Measurements from ENCODE around the gene TBC1D30. TPM values are rescaled to one million over a fixed set of nuclear protein-coding genes. Genes with fewer than 3 reads are reported as not detected.

TBC1D30 gene
- total RNA-seq, 2 experiments from 2014 or later: 0.28 to 0.49 TPM

GRCh38 chr12:64782191-64782876, 42.1 kb upstream of the TBC1D30 start:
- peaks cover 17% of the 10 kb centered on the region for H3K4me1 ChIP-seq (ENCODE audit: insufficient read depth, low read length)
- Mint-ChIP-seq H3K36me3 (ENCODE audit: low read depth) (peaks cover 1% of the 10 kb centered on the region), H3K4me3 (peak overlapping the region; percentile 89), H3K27me3 (peaks cover 69% of the 10 kb centered on the region), H3K9me3 (no peaks in the 10 kb centered on the region), H3K27ac (no peak overlapping the region), H3K4me1 (ENCODE audit: low read depth) (peaks cover 20% of the 10 kb centered on the region)
- peaks cover 0 to 6% of the 10 kb centered on the region in 2 experiments for H3K9me3 ChIP-seq (ENCODE audit: control insufficient read depth in 1 of 2, insufficient read depth in 1 of 2, low read length in 2 of 2)
- H3K36me3 ChIP-seq (ENCODE audit: insufficient read depth, low read length): no peaks in the 10 kb centered on the region
- TF ChIP-seq CTCF (IDR thresholded peaks at IDR 0.05): no peak
- peak in 2 of 14 experiments; percentile 19 to 22 for DNase-seq
- peaks cover 33 to 63% of the 10 kb centered on the region in 2 experiments for H3K27me3 ChIP-seq (ENCODE audit: control insufficient read depth in 1 of 2, insufficient read depth in 2 of 2, low read length in 2 of 2)
- no peak overlapping the region for H3K4me3 ChIP-seq (ENCODE audit: low read length)
- no peak for ATAC-seq (ENCODE audit: poor library complexity)
- intact Hi-C loops (cut with DNase I, micrococcal nuclease): no loop called here
- CTCF ChIA-PET: interaction anchor here (0.7 to 2.2 kb wide), 2 partner anchors 14 to 290 kb away, joined by 3 to 9 read pairs; no protein-coding TSS in a partner anchor
- POLR2A ChIA-PET: no interaction called here
- H3K27ac ChIP-seq (ENCODE audit: low read depth in 1 of 2, low read length in 2 of 2): no peak overlapping the region

GRCh38 chr12:64785838-64786237, 38.6 kb upstream of the TBC1D30 start:
- CTCF ChIA-PET: interaction anchor here (1.2 kb wide), 1 partner anchor 16 kb away, joined by 4 read pairs; no protein-coding TSS in a partner anchor
- ATAC-seq (ENCODE audit: poor library complexity): no peak

GRCh38 chr12:64790166-64790565, 34.3 kb upstream of the TBC1D30 start:
- H3K27ac ChIP-seq (ENCODE audit: low read depth in 1 of 2, low read length in 2 of 2): no peak overlapping the region
- intact Hi-C loops (cut with DNase I, micrococcal nuclease): no loop called here

More at GRCh38 chr12:64785838-64786237, 38.6 kb upstream of the TBC1D30 start:
- Mint-ChIP-seq H3K27me3 (peaks cover 46% of the 10 kb centered on the region), H3K4me3 (no peak overlapping the region), H3K9me3 (no peaks in the 10 kb centered on the region), H3K36me3 (ENCODE audit: low read depth) (no peaks in the 10 kb centered on the region), H3K4me1 (ENCODE audit: low read depth) (peaks cover 15% of the 10 kb centered on the region), H3K27ac (no peak overlapping the region)
- intact Hi-C loops (cut with DNase I, micrococcal nuclease): no loop called here
- Histone ChIP-seq H3K4me1 (ENCODE audit: insufficient read depth, low read length) (peaks cover 11% of the 10 kb centered on the region), H3K4me3 (ENCODE audit: low read length) (no peak overlapping the region), H3K9me3 (ENCODE audit: control insufficient read depth in 1 of 2, insufficient read depth in 1 of 2, low read length in 2 of 2) (no peaks in the 10 kb centered on the region), H3K36me3 (ENCODE audit: insufficient read depth, low read length) (no peaks in the 10 kb centered on the region), H3K27ac (ENCODE audit: low read depth in 1 of 2, low read length in 2 of 2) (no peak overlapping the region), H3K27me3 (ENCODE audit: control insufficient read depth in 1 of 2, insufficient read depth in 2 of 2, low read length in 2 of 2) (peaks cover 24 to 46% of the 10 kb centered on the region in 2 experiments)
- DNase-seq: no peak
- POLR2A ChIA-PET: interaction anchor here (0.6 kb wide), 1 partner anchor 49 kb away, joined by 3 read pairs; no protein-coding TSS in a partner anchor
- no peak for TF ChIP-seq CTCF (IDR thresholded peaks at IDR 0.05)

More at GRCh38 chr12:64790166-64790565, 34.3 kb upstream of the TBC1D30 start:
- Histone ChIP-seq H3K4me1 (ENCODE audit: insufficient read depth, low read length) (no peaks in the 10 kb centered on the region), H3K36me3 (ENCODE audit: insufficient read depth, low read length) (no peaks in the 10 kb centered on the region), H3K9me3 (ENCODE audit: control insufficient read depth in 1 of 2, insufficient read depth in 1 of 2, low read length in 2 of 2) (no peaks in the 10 kb centered on the region), H3K27me3 (ENCODE audit: control insufficient read depth in 1 of 2, insufficient read depth in 2 of 2, low read length in 2 of 2) (peaks cover 0 to 8% of the 10 kb centered on the region in 2 experiments), H3K4me3 (ENCODE audit: low read length) (no peak overlapping the region)
- no peaks in the 10 kb centered on the region for H3K9me3 Mint-ChIP-seq
- H3K4me3 Mint-ChIP-seq: no peak overlapping the region
- ChIA-PET POLR2A (no interaction called here), CTCF (interaction anchor here (0.9 to 1.6 kb wide), 2 partner anchors 12 kb away, joined by 3 read pairs; no protein-coding TSS in a partner anchor)
- no peaks in the 10 kb centered on the region for H3K4me1 Mint-ChIP-seq (ENCODE audit: low read depth)
- DNase-seq (no peak), ATAC-seq (ENCODE audit: poor library complexity) (no peak)
- H3K27me3 Mint-ChIP-seq: peaks cover 11% of the 10 kb centered on the region
- H3K36me3 Mint-ChIP-seq (ENCODE audit: low read depth): no peaks in the 10 kb centered on the region
- no peak for TF ChIP-seq CTCF (IDR thresholded peaks at IDR 0.05)
- H3K27ac Mint-ChIP-seq: no peak overlapping the region

All from CD4-positive, alpha-beta T cell (primary cell).